ENCODE measurements around the gene CAMK4. TPM values are rescaled to one million over a fixed set of nuclear protein-coding genes. Genes with fewer than 3 reads are reported as not detected.

The CAMK4 gene
- total RNA-seq, 1 donor from 2014 or later, result 3.8 TPM

DNA sequence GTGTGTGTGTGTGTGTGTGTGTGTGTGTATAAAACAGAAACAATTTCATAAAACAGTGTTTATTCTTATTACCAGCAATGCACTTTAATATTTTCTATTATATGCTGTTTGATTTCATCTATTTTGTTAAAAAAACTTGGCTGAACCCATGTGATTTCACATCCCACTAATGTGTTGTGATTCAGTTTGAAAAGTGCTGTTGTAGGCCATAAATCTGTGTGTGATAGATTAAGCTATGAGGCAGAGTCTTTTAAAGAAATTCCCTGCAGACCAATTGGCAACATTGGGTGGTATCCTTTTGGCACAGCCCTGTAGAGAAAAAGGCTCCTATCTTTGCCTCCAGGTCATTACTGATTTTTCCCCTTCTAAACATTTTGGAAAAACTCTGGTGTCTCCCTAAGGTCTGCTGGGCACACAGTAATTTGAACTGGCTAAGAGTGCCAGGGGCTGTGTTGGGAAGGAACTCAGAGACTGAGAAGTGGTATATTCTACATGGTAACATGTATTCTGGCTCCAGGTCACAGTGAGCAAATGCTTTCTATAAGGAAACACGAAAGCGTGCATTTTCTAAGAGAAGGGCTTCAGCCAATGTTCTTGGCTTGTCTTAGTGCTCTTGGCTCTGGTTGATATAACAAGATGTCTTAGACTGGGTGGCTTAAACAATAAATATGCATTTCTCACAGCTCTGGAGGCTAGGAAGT, 4.5 kb downstream of the CAMK4 start:
- Histone ChIP-seq H3K4me2 (ENCODE audit: low read length) (no peak overlapping the region), H3K79me2 (ENCODE audit: insufficient read depth, low read length) (no peaks in the 10 kb centered on the region), H3K9ac (ENCODE audit: low read length) (no peak overlapping the region), H3K9me3 (ENCODE audit: insufficient read depth, low read depth, low read length) (no peaks in the 10 kb centered on the region), H3K36me3 (ENCODE audit: insufficient read depth, low read length) (no peaks in the 10 kb centered on the region), H2AFZ (ENCODE audit: low read depth, low read length) (no peak overlapping the region), H3K4me3 (ENCODE audit: insufficient read depth, low read depth, low read length) (no peak overlapping the region), H4K20me1 (ENCODE audit: insufficient read depth, low read length) (no peaks in the 10 kb centered on the region), H3K27me3 (ENCODE audit: insufficient read depth, low read length) (no peaks in the 10 kb centered on the region), H3K27ac (ENCODE audit: low read depth, low read length) (no peak overlapping the region), H3K4me1 (ENCODE audit: insufficient read depth, low read length) (peaks cover 3% of the 10 kb centered on the region)
- TF ChIP-seq EZH2 (IDR thresholded peaks at IDR 0.05; ENCODE audit: insufficient read depth, low read length), result no peak
- TF ChIP-seq, protein P1, sequence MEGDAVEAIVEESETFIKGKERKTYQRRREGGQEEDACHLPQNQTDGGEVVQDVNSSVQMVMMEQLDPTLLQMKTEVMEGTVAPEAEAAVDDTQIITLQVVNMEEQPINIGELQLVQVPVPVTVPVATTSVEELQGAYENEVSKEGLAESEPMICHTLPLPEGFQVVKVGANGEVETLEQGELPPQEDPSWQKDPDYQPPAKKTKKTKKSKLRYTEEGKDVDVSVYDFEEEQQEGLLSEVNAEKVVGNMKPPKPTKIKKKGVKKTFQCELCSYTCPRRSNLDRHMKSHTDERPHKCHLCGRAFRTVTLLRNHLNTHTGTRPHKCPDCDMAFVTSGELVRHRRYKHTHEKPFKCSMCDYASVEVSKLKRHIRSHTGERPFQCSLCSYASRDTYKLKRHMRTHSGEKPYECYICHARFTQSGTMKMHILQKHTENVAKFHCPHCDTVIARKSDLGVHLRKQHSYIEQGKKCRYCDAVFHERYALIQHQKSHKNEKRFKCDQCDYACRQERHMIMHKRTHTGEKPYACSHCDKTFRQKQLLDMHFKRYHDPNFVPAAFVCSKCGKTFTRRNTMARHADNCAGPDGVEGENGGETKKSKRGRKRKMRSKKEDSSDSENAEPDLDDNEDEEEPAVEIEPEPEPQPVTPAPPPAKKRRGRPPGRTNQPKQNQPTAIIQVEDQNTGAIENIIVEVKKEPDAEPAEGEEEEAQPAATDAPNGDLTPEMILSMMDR (IDR thresholded peaks at IDR 0.05; ENCODE audit: insufficient read depth, low read depth, low read length), result no peak
- FAIRE-seq (no peak), DNase-seq (ENCODE audit: low read depth) (no peak)
- no peak overlapping the region for H3K4me3 Mint-ChIP-seq (ENCODE audit: unreplicated experiment)
- no peaks in the 10 kb centered on the region for H3K36me3 Mint-ChIP-seq (ENCODE audit: low read depth, unreplicated experiment)
- H3K27ac Mint-ChIP-seq (ENCODE audit: unreplicated experiment), result no peak overlapping the region
- H3K4me1 Mint-ChIP-seq (ENCODE audit: low read depth, unreplicated experiment), result peaks cover 22% of the 10 kb centered on the region
- H3K9me3 Mint-ChIP-seq (ENCODE audit: unreplicated experiment), result no peaks in the 10 kb centered on the region
- peaks cover 8% of the 10 kb centered on the region for H3K27me3 Mint-ChIP-seq (ENCODE audit: low read depth, unreplicated experiment)

DNA sequence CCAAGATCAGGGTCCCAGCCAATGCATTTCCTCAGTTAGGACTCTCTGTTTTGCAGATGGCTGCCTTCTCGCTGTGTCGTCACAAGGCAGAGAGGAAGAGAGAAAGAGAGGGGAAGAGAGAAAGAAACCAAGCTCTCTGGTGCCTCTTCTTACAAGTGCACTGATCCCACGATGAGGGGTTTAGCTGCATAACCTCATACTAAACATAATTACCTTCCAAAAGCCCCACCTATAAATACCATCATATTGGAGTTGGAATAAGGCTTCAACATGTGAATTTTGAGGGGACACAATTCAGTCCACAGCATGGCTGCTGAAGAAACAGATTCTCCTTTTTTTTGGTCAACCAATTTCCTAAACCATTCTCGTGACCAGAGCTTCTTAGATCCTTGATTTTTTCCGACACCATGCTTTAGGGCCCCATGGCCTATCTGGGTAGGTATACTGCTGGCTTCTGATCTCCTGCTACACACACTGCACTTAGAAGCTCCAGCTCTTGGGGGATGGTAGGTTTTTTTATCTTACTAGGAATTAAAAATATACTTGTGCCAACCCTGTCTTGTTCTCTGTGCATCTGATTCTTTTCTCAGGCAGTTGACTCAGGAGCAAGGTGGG, 5.1 kb downstream of the CAMK4 start:
- Mint-ChIP-seq H3K4me3 (ENCODE audit: unreplicated experiment) (no peak overlapping the region), H3K36me3 (ENCODE audit: low read depth, unreplicated experiment) (no peaks in the 10 kb centered on the region), H3K27me3 (ENCODE audit: low read depth, unreplicated experiment) (peaks cover 8% of the 10 kb centered on the region), H3K4me1 (ENCODE audit: low read depth, unreplicated experiment) (peaks cover 22% of the 10 kb centered on the region), H3K27ac (ENCODE audit: unreplicated experiment) (no peak overlapping the region), H3K9me3 (ENCODE audit: unreplicated experiment) (no peaks in the 10 kb centered on the region)
- H4K20me1 ChIP-seq (ENCODE audit: insufficient read depth, low read length), result no peaks in the 10 kb centered on the region
- no peak overlapping the region for H2AFZ ChIP-seq (ENCODE audit: low read depth, low read length)
- TF ChIP-seq EZH2 (IDR thresholded peaks at IDR 0.05; ENCODE audit: insufficient read depth, low read length), result no peak
- TF ChIP-seq, protein P1 (IDR thresholded peaks at IDR 0.05; ENCODE audit: insufficient read depth, low read depth, low read length), result no peak
- H3K27me3 ChIP-seq (ENCODE audit: insufficient read depth, low read length), result no peaks in the 10 kb centered on the region
- peaks cover 3% of the 10 kb centered on the region for H3K4me1 ChIP-seq (ENCODE audit: insufficient read depth, low read length)
- FAIRE-seq (no peak), DNase-seq (ENCODE audit: low read depth) (no peak)
- H3K27ac ChIP-seq (ENCODE audit: low read depth, low read length), result no peak overlapping the region
- H3K36me3 ChIP-seq (ENCODE audit: insufficient read depth, low read length), result no peaks in the 10 kb centered on the region
- no peak overlapping the region for H3K9ac ChIP-seq (ENCODE audit: low read length)
- H3K79me2 ChIP-seq (ENCODE audit: insufficient read depth, low read length), result no peaks in the 10 kb centered on the region
- H3K4me3 ChIP-seq (ENCODE audit: insufficient read depth, low read depth, low read length), result no peak overlapping the region
- no peak overlapping the region for H3K4me2 ChIP-seq (ENCODE audit: low read length)
- H3K9me3 ChIP-seq (ENCODE audit: insufficient read depth, low read depth, low read length), result no peaks in the 10 kb centered on the region
